ENCODE results near the gene ACTN3.

- TF ChIP-seq CTCF (conservative IDR thresholded peaks at IDR 0.05; ENCODE audit: low read length) (no peak), EZH2phosphoT487 (IDR thresholded peaks at IDR 0.05; ENCODE audit: borderline replicate concordance, low read depth, low read length) (no peak)
These were observed 46.9 kb downstream of the ACTN3 start for GRCh38 chr11:66593650-66594049.
